ENCODE data around the gene REELD1.

REELD1 gene

GRCh38 chr4:146224326-146224966, 10.1 kb downstream of the REELD1 start:
- DNase-seq (ENCODE audit: low read depth), result no peak

- no peak for DNase-seq (ENCODE audit: low read depth)
These were observed 15.1 kb downstream of the REELD1 start for GRCh38 chr4:146229406-146229805.

- no peak for DNase-seq (ENCODE audit: low read depth)
These were observed 17.9 kb downstream of the REELD1 start for GRCh38 chr4:146232131-146232722.

GRCh38 chr4:146235654-146236177, 21.4 kb downstream of the REELD1 start:
- no peak for DNase-seq (ENCODE audit: low read depth)

GRCh38 chr4:146236216-146236615, 21.9 kb downstream of the REELD1 start:
- DNase-seq (ENCODE audit: low read depth), result no peak

- DNase-seq (ENCODE audit: low read depth), result no peak
These were observed 22.8 kb downstream of the REELD1 start for GRCh38 chr4:146237092-146237491.

GRCh38 chr4:146238107-146238506, 23.8 kb downstream of the REELD1 start:
- DNase-seq (ENCODE audit: low read depth), result no peak

- peak; percentile 10 for DNase-seq (ENCODE audit: low read depth)
These were observed 29.0 kb downstream of the REELD1 start for GRCh38 chr4:146243141-146243882.

- DNase-seq (ENCODE audit: low read depth), result no peak
These were observed 29.5 kb downstream of the REELD1 start for GRCh38 chr4:146243883-146244277.

GRCh38 chr4:146244496-146244895, 30.2 kb downstream of the REELD1 start:
- no peak for DNase-seq (ENCODE audit: low read depth)

GRCh38 chr4:146245246-146245645, 30.9 kb downstream of the REELD1 start:
- DNase-seq (ENCODE audit: low read depth), result no peak

- DNase-seq (ENCODE audit: low read depth), result no peak
These were observed 31.5 kb downstream of the REELD1 start for GRCh38 chr4:146245850-146246249.

- DNase-seq (ENCODE audit: low read depth), result no peak
These were observed 32.0 kb downstream of the REELD1 start for GRCh38 chr4:146246381-146246780.

- DNase-seq (ENCODE audit: low read depth), result no peak
These were observed 33.0 kb downstream of the REELD1 start for GRCh38 chr4:146247356-146247755.

- no peak for DNase-seq (ENCODE audit: low read depth)
These were observed 38.8 kb downstream of the REELD1 start for GRCh38 chr4:146252969-146253611.

GRCh38 chr4:146255463-146255862, 41.1 kb downstream of the REELD1 start:
- no peak for DNase-seq (ENCODE audit: low read depth)

GRCh38 chr4:146255874-146256273, 41.5 kb downstream of the REELD1 start:
- no peak for DNase-seq (ENCODE audit: low read depth)

GRCh38 chr4:146256328-146256727, 42.0 kb downstream of the REELD1 start:
- no peak for DNase-seq (ENCODE audit: low read depth)

GRCh38 chr4:146257511-146257910, 43.2 kb downstream of the REELD1 start:
- DNase-seq (ENCODE audit: low read depth), result no peak

GRCh38 chr4:146260521-146260920, 46.2 kb downstream of the REELD1 start:
- no peak for DNase-seq (ENCODE audit: low read depth)

GRCh38 chr4:146261041-146261440, 46.7 kb downstream of the REELD1 start:
- DNase-seq (ENCODE audit: low read depth), result no peak

GRCh38 chr4:146263793-146264192, 49.5 kb downstream of the REELD1 start:
- DNase-seq (ENCODE audit: low read depth), result no peak

Measured in T follicular helper cell (primary cell).